ENCODE measurements around the gene CCND3.

CCND3 gene

DNA sequence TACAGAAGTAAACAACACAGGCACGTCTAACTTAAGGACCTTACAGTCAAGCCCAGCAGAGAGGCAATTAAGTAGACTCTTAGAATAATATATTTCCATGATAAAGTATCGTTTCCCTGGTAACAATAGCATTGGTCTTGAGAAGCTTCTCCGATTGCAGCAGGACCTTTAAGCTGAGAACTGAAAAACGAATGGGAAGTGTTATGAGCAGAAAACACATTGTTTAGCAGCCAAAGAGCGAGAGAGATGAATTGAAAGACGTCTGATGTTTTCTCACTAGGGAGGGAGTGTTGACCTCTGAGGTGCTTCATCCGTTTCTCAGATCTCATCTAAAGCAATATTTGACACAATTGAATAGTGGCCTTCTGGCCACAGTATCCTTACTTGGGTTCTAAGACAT is 19.5 kb downstream of the CCND3 start:
- DNase-seq (ENCODE audit: low spot score) (no peak), FAIRE-seq (no peak)

DNA sequence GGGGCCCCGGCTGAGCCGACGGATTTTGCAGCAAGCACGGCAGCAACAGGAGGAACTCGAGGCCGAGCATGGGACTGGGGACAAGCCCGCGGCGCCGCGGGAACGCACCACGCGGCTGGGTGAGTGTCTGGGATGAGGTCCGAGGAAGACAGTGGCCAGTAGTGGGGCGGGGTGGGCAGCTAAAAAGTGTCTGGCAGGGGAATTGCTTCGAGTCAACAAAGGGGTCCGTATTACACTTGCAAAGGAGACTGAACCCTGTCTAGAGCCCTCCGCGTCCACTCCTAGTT is 20.0 kb downstream of the CCND3 start:
- FAIRE-seq (no peak), DNase-seq (ENCODE audit: low spot score) (no peak)

DNA sequence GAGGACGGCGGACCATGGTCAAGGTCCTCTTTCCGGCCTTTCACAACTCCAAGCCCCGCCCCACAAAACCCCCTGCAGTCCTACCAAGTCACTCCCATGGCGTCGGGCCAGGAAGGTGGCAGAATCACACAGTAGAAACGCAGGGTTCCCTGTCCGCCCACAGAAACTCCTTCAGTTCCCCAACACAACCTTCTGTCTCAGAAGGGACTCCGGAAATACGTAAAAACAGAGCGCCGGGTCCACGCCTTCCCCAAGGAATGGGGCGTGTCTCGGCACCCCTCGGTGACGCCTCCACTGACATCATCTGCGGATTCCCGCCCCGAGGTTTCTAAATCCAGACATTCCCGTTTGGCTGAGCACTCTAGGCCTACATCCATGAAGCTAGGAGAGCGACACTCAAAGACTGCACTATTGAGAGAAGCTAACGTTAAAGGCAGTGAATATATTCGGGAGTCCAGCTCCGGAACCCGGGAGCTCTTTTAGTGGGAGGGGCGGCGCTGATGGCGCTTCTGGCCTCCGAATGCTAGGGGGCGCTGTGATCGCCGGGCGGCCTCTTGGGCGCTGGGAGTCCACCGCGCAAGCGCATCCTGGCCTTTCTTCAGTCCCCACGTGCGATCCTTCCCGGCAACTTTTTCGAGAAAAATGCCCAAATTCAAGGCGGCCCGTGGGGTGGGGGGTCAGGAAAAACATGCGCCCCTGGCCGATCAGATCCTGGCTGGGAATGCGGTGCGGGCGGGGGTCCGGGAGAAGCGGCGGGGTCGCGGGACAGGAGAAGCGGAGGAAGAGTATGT is 20.5 kb downstream of the CCND3 start, which contains the start of the genes BYSL and MED20:
BYSL (plus strand) TSS at position 579 of the 791 bp plus-strand sequence; CDS start at position 643, 64 bp downstream.
MED20 (minus strand) TSS at position 219 of the 791 bp plus-strand sequence; CDS start at position 98, 121 bp downstream.
- peak; percentile 95 for DNase-seq (ENCODE audit: low spot score)
- FAIRE-seq, result no peak

DNA sequence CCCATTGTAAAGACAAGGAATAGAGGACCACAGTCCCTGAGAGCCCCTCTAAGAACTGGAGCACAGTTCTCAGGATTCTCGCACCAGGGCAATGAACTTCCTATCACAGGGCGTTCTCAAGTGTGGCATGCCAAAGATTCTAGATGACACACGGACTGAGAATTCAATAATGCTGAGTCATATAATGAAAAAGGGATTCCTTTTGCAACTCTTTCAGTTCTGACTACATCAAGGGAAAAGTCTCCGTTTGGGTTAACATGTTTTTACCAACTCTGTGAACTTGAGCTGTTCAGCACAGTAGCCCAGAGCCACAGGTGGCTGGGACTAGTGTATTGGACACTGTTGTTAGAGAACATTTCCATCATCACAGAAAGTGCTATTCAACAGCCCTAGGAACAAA is 24.1 kb downstream of the CCND3 start:
- no peak for FAIRE-seq
- peak; percentile 82 for DNase-seq (ENCODE audit: low spot score)

DNA sequence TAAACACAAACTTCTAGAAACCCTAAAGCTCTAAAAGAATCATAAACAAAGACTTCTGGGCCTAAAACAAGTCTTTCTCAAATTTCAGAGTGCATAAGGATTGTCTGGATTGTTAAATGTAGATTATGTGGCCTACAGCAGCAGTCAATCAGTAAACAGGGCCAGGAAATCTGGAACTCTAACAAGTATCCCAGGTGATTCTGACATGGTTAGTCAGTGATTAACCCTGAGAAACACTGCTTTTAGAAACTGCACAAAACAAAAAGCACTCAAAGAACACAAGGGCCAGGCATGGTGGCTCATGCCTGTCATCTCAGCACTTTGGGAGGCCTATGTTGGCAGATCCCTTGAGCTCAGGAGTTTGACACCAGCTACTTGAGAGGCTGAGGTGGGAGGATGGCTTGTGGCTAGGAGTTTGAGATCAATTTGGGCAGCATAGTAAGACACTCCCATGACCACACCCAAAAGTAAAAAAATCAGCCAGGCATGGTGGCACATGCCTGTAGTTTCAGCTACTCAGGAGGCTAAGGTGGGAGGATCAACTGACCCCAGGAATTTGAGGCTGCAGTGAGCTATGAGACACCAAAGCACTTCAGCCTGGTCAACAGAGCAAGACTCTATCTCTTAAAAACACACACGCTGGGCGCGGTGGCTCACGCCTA is 26.6 kb downstream of the CCND3 start:
- DNase-seq (ENCODE audit: low spot score), result no peak
- FAIRE-seq, result no peak

DNA sequence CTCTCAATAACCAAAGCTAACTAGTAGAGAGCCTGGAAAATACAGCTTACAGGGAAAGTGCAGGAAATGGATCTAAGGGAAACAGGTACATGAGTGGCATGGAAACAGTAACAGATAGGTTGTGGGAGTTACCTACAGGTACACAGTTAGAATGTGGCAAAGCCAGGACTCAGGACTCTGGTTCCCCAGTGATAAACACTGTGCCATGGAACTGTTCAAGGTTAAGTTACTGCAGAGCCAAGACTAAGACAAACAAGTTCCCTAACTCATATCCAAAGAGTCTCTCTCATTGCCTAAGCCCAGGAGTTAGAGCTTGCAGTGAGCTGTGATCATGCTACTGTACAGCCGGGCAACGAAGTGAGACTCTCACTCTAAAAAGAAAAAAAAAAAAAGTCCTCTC is 27.3 kb downstream of the CCND3 start:
- FAIRE-seq (no peak), DNase-seq (ENCODE audit: low spot score) (no peak)

DNA sequence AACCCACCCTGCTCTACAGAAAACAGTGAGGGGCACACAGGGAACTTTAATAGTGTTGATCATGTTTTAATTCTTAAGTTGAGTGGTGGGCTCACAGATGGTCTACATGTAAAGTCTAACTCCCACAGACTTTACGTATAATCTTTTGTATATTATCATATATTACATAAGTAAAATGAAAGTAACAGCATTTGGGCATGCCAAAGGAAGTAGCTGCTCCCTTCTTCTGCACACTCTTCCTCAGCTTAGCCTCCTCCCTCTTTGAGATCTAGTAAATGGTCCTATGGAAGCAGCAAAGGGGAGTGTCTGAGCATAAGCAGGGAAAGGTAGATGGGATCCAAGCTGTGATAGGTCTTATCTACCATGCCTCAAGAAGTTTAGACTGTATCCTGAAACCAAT is 31.9 kb downstream of the CCND3 start:
- FAIRE-seq (no peak), DNase-seq (ENCODE audit: low spot score) (no peak)

DNA sequence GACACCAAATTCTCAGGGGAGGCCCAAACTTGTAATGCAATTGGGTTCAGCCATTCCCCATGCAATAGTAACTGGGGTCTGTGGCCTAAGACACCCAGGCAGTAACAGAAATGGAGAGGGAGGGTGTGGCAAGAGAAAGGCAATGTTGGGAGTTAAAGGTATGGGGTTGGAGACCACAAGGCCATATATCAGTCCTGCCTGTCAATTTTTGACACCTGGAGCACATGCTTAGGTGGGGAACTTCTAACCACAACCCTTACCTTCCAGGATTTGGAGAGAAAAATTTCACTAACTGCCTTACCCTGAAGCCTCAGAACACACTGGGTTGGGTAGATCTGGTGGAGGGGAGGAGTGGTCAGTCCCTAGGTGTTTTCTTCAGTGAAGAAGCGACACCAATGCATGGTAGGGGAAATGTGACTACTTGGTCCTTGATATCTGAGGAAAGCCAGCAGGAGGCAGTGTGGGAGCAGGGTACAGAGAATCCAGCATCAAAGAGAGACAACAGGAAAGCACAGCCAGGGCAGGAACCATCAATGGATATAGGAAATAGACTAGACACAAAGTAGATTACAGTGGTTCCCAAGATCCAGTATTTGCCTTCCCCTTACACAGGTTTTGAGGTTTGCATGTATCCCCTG is 39.6 kb downstream of the CCND3 start:
- DNase-seq (ENCODE audit: low spot score) (no peak), FAIRE-seq (no peak)

DNA sequence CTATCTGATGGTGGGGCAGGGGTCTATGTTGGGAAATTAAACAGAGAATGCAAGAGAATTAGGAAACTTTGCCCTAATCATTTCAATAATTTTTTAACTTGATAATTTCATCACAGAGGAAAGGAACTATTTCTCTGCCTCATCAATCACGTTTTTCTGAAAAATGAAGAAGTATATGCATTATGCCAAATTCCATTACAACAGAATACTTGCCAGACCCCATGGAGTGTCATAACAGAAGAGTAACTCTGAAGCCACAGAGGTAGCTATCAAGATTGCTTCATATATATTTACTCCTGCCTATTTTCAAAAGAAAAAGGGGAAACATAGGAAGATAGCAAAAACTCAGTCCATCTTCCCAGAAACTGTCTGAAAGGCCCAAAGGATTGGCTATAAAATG is 40.7 kb downstream of the CCND3 start:
- FAIRE-seq, result no peak
- no peak for DNase-seq (ENCODE audit: low spot score)

DNA sequence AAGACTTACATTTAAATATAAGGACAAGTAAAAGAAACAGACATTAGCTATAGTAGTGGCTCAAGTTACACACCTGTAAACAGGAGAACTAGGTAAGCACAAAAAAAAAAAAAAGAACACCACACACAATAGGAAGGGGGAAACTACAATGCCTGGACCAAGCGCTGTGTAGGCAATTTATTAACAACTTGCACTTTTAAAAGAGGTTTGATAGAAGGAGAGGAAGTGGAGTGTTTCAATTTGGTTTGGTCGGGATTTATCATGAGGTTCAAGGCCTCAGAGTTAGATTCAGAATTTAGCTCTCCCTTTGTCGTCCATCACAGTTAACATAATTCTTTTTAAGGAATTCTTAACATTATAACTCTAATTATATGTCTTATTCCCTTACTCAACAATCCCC is 45.3 kb downstream of the CCND3 start:
- DNase-seq (ENCODE audit: low spot score) (no peak), FAIRE-seq (no peak)

DNA sequence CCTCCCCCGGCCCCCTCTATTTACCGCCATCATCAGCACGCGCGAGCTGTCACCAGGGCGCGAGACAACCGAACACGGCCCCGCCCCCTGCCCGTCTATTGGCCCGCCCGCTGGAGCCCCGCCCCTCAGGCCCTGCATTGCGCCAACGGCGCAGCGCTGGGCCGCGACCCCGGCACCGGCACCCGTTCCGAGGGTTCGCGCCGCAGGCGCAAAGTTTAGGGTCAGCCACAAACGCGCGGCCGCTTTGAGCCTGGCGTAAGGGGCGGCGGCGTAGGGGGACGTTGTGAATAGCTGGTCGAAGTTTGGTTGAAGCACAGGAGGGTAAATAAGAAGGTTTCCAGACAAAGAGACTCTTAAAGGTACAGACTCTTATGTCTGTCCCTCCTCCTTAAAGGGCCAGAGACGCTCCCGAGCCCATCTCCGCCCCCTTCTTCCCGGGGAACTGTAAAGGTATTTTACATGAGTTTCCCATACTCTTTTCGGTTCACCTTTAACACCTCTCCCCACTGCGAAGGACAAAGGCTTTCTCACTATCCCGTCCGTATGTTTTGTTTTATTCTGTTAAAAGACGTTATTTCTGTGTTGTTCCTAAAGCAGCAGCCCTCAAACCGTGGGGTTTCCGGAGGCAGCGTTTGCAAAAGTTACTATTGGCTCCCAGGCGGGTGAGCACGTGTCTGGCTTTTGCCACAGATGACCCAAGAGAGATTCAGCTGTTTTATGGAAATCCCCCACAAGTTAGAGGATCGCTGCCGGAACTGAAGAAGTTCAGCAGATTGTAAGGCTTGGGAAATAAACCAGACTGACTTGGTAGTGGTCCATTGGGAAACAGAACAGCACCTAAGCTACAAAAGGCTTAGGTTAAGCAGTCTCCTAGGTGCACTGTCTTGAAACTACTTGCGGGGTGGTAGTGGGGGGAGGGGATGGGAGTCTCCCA is 46.0 kb downstream of the CCND3 start, which contains the start of gene USP49:
USP49 (minus strand) TSS at position 76 of the 934 bp plus-strand sequence. CDS start 88,392 bp downstream, outside the sequence.
- no peak for FAIRE-seq
- peak; percentile 96 for DNase-seq (ENCODE audit: low spot score)

DNA sequence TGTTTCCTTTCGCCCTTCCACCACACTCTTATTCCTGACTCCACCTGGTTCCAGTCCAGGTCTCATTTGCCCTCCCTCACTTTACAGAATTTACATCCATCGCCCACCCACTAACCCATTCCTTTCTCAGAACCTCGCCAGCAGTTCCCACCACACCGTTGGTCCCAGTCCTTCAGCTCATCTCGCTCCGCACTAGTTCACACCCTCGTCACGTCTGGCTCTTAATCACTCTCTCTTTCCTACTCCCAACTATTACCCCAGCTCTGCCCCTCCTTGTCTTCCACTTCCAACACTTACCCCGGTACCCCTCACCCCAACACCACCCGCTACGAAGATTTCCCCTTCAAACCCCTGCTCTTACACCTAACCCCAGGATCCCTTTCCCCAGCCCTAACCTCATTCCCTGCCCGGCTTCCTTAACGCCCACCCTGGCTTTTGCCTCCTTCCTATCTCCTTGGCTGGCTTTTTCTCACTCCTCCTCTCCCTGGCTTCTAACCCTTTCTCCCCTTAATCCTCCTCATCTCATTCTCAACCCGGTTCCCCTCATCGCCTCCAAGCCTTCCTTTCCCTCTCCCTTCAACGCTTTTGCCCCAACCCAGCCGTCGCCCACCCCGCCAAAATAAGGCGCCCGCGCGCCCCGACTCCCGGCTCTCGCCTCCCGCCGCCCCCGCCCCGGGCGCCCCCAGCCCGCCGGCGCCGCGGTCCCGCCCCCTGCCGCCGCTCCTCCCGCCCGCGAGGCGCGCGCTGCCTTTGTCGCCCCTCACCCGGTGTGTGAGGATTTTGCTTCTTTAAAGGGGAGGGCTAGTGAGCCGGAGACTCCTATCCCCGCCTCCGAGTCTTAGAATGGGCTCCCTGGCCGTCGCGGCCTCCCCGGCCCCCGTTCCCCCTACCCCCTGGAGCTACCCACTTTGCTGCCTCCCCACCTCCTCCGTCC is 47.0 kb downstream of the CCND3 start:
- no peak for FAIRE-seq
- peak; percentile 18 for DNase-seq (ENCODE audit: low spot score)

DNA sequence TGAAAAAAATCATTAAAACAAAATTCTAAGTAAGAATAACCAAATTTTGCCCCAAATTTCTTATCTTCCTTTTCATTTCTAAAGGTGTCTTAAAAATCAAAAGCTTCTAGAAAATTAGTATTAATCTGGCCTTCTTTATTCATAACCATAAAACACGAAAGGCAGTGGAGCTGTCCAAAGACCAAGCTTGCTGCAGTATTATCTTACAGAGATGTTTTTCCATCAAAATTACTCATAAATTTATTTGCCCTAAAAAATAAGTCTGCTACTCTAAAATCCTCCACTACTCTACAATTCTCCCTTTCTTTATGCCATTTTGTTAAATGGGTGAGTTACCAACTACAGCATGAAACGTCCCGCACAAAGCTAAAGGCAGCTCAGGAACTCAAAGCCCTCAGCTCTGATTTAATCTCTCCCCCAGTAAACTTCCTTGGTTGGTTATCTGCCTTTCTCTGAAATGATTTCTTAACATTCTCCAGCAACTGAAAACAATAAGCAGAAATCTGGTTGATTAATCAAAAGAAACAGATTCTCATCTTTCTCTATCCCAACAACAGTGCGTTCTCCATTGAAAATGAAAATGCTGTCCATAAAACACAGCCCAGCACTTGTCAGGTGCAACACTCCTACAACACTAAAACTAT is 48.6 kb downstream of the CCND3 start:
- no peak for FAIRE-seq
- no peak for DNase-seq (ENCODE audit: low spot score)

DNA sequence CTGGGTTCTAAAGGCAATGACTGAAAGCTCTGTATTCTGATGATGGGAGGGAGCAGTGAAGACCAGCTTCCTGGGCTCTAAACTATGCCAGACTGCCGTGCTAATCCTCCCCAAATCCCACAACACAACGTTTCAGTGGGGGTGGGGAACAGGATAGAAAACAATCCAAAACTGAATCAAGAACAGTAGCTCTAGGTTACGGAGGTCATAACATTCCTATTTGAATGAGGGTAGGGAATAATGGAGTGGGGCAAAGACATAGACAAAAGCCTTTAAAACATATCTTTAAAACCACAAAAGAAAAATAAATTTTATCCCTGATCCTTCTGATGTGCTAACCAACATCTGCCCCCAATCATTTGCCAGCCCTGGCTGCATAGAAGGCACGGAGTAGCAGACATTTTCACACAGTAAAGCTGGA is 54.3 kb downstream of the CCND3 start:
- DNase-seq (ENCODE audit: low spot score) (no peak), FAIRE-seq (no peak)

DNA sequence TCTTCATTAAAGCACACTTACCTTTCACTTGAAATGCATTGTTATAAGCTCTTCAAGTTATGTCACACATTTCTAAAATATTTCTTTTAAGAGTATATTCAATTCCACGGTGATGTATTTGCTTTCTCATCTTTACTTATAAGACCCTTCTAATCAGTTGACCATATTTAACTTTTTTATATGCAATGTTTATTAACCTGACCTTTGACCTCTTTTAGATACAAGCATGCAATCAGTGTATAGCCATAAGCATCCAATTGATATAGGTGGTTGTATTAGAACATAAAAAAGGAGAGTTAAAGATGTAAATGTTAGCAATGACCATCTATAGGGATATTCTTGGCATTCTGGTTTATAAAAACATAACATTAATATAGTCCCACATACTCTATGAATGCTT is 55.7 kb downstream of the CCND3 start:
- DNase-seq (ENCODE audit: low spot score), result no peak
- FAIRE-seq, result no peak

DNA sequence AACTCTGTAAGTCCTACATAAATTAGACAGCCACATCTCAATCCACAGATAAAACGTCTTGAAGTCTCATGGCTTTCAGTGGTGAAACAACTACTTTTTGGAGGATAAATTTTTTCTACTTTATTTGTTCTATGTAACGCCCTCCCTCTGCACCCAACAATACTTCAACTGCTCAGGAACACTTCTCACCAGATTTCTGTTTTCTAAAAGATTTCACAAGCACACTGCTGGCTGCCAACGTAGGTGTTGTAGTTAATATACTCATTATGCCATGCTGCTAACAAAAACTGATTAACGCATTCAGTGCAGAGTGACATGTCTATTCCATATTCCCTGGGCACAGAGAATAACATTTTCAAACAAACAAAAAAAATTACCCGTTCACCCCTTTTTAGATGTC is 56.7 kb downstream of the CCND3 start:
- DNase-seq (ENCODE audit: low spot score) (no peak), FAIRE-seq (no peak)
